ENCODE measurements around the gene DBH.

- no peak for TF ChIP-seq FOS (IDR thresholded peaks at IDR 0.05; ENCODE audit: borderline replicate concordance, extremely low read depth, insufficient read length)
- TF ChIP-seq ATF3 (IDR thresholded peaks at IDR 0.05; ENCODE audit: borderline replicate concordance, extremely low read depth, low read depth, low read length) = no peak
Observed at GRCh38 chr9:133682818-133683585, 46.8 kb downstream of the DBH start.
